DOHH2 (cell line): ENCODE data around the gene PCDHB15.
"Not testable (repeated sequence)": the region's sequence is repeated elsewhere in the genome, so short reads cannot be mapped to it uniquely, and the experiment has no call there.

Experiments used
- EZH2phosphoT487 ChIP-seq: fragments of 200-600 bp; sonication (generic); IDR thresholded peaks from 2 replicates; pipeline ENCODE4 v1.6.1; 2017; ENCODE audit warnings: borderline replicate concordance, mild to moderate bottlenecking, antibody characterized with exemption, low read length, moderate library complexity, mixed read lengths
- TF ChIP-seq, protein P1 (sequence below): fragments of 200-600 bp; sonication (generic); IDR thresholded peaks from one replicate; pipeline ENCODE4 v1.5.1; 2014; ENCODE audit warnings: antibody characterized with exemption, mild to moderate bottlenecking, low read depth, low read length; ENCODE audit not compliant: poor library complexity, severe bottlenecking

DNA sequence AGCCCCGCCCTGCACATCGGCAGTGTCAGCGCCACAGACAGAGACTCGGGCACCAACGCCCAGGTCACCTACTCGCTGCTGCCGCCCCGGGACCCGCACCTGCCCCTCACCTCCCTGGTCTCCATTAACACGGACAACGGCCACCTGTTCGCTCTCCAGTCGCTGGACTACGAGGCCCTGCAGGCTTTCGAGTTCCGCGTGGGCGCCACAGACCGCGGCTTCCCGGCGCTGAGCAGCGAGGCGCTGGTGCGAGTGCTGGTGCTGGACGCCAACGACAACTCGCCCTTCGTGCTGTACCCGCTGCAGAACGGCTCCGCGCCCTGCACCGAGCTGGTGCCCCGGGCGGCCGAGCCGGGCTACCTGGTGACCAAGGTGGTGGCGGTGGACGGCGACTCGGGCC, 1.8 kb downstream of the PCDHB15 start:
- TF ChIP-seq, protein P1, sequence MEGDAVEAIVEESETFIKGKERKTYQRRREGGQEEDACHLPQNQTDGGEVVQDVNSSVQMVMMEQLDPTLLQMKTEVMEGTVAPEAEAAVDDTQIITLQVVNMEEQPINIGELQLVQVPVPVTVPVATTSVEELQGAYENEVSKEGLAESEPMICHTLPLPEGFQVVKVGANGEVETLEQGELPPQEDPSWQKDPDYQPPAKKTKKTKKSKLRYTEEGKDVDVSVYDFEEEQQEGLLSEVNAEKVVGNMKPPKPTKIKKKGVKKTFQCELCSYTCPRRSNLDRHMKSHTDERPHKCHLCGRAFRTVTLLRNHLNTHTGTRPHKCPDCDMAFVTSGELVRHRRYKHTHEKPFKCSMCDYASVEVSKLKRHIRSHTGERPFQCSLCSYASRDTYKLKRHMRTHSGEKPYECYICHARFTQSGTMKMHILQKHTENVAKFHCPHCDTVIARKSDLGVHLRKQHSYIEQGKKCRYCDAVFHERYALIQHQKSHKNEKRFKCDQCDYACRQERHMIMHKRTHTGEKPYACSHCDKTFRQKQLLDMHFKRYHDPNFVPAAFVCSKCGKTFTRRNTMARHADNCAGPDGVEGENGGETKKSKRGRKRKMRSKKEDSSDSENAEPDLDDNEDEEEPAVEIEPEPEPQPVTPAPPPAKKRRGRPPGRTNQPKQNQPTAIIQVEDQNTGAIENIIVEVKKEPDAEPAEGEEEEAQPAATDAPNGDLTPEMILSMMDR = not testable (repeated sequence)
- TF ChIP-seq EZH2phosphoT487 = not testable (repeated sequence)
